HG03196 (cell line): ENCODE data around the gene PLPPR3.

Experiments
- ATAC-seq: cut with Tn5 transposase; IDR thresholded peaks from one replicate; pipeline ENCODE4 v1.9.1; 2021; ENCODE audit not compliant: unreplicated experiment

The PLPPR3 gene

DNA sequence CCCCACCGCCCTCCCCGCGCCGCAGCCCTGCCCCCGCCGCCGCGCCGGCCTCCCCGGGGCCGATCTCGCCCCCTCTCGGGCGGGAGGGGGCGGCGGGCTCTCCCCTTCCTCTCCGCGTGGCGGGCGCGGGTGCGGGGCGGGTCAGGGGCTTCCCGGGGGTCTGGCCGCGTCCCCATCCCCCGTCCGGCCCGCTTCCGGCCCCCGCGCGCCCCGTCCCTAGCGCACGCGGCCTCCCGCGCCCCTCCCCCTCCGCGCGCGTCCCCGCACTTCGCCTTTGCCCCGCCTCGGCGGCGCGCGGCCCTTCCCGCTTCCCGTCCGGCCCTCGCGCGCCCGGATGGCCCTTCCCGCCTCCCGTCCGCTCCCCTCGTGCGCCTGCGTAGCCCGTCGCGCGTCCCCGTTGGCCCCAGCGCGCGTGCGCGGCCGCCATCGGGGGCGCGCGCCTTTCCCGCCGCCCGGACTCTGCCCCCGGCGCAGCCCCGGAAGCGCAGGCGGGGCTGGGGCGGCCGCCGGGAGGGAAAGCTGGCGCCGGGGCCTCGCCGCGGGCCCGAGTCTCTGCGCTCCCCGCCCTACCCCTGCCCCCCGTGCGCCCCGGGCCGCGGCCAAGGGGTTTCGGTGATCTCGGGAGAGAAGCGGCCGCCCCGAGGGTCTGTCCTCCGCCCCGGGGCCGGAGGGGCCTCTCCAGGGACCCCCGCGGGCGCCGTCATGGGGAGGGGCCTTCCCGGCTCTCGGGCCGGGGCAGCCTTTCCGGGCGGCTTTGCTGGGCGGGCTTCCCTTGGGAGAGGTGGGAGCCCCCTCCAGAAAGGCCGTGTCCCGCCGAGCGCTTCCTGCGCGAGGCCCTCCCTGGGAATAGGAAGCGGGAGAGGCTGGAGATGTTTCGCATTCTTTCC is 24.0 kb downstream of the PLPPR3 start:
- peak; percentile 34 for ATAC-seq

DNA sequence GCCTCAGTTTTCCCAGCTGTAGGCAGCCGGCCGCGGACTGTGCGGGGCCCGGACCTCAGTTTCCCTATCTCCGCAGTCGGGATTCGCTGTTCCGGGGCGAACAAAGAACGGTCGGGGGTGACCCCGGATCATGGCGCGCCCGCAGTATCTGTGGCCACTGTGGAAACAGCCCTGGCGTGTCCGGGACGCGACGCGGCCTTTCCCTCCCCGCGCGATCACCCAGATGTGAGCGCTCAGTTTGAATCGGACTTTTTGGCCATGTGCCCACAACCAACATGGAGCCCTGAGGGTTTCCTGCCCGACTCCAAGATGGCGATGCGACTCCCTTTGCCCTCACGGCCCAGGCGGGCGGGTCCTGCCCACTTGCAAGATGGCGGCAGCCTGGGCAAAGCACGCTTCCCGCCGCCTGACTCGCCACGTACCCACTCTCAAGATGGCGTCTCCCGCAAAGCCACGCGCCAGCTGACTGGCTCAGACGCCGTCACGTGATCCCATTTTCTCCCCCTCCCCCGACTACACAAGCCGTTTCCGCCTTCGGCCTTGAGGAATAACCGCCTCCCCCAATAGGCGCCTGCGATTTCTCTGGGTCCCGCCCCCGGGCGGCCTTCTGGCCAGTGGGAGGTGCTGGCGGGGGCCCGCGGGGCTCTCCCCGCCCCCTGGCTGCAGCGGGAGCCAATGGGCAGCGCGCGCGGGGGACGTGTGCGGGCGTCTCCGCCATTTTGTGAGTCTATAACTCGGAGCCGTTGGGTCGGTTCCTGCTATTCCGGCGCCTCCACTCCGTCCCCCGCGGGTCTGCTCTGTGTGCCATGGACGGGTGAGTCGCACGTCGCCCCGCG is 24.8 kb downstream of the PLPPR3 start, which contains the start of gene PTBP1:
PTBP1 (plus strand) TSS at position 761 of the 836 bp plus-strand sequence; CDS start at position 807, 46 bp downstream.
- peak; percentile 74 for ATAC-seq

DNA sequence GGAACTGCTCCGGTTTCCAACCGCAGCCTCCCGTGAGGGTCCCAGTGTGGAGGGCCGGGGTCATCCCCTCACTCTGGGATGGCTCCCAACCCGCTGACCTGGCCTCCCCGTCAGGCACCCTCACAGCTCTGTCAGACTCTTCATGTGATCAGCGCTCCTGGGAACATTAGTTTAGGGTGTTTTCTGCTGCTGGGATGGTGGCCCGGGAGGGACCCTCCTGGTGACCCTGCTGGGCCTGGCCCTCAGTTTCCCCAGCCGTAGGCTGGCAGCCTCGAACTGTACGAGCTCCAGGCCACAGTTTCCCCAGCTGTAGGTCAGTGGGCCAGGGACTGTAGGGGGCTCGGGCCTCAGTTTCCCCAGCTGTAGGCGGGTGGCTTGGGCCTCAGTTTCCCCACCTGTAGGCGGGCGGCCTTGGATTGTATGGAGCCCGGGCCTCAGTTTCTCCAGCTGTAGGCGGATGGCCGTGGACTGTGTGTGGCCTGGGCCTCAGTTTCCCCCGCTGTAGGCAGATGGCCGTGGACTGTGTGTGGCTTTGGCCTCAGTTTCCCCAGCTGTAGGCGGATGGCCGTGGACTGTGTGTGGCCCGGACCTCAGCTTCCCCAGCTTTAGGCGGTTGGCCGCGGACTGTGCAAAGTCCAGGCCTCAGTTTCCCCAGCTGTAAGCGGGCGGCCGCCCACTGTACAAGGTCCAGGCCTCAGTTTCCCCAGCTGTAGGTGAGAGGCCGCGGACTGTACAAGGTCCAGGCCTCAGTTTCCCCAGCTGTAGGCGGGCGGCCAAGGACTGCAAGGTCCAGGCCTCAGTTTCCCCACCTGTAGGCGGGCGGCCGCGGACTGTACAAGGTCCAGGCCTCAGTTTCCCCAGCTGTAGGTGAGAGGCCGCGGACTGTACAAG is 25.8 kb downstream of the PLPPR3 start:
- ATAC-seq, result no peak

- no peak for ATAC-seq
These were observed 26.6 kb downstream of the PLPPR3 start for GRCh38 chr19:795073-795611.

DNA sequence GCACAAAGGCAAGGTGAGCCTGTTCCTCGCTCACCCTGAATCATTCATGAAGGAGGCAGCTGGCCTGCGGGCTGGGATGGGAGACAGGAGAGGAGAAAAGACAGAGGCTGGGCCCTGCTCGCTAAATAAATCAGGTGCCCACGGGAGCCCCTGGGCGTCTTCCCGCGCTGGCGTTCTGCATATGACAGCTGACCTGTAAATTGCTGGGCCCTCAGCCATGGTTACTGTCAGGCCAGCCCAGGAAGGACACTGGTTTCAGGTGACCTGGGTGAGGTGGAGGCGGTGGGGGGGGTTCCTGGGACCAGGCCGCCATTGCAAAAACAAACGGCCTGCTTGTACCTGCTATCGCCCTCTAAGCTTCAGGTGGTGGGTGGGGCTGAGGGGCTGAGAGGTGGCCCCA is 27.9 kb downstream of the PLPPR3 start:
- ATAC-seq, result no peak

DNA sequence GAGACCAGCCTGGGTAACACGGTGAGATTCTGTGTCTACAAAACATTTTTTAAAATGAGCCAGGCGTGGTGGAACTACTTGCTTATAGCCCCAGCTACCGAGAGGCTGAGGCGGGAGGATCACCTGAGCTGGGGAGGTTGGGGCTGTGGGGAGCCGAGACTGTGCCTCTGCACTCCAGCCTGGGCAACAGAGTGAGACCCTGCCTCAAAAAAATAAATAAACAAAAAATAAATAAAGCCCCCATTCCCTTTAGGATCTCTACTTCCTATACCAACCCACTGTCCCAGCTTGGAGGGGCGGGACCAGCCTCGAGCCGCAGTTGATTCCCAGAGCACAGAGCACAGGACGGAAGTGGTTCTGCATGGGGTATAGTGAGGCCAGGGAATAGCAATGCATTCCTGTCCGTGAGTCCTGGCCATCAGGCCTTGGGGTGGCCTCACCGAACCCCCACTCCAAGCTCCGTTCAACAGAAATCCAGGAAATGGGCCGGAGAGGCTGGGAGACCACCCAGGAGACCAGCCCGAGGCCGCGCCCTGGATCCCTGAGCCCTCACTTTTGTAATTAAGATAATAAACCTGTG is 29.4 kb downstream of the PLPPR3 start:
- no peak for ATAC-seq

- no peak for ATAC-seq
These were observed 30.0 kb downstream of the PLPPR3 start for GRCh38 chr19:791567-792305.

- ATAC-seq, result no peak
These were observed 30.7 kb downstream of the PLPPR3 start for GRCh38 chr19:791007-791566.

DNA sequence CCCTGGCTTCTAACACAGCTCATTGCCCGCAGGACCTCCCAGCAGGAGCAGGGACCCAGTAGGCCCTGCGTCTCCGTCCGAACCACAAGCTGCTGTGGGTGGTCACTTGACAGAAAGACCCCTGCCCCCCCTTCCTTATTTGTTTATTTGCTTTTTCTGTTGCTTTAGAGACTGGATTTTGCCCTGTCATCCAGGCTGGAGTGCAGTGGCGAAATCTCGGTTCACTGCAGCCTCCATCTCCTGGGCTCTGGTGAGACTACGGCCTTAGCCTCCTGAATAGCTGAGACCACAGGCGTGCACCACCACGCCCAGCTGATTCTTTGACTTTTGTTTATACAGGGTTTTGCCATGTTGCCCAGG is 32.1 kb downstream of the PLPPR3 start:
- ATAC-seq, result no peak

- ATAC-seq, result no peak
These were observed 32.6 kb downstream of the PLPPR3 start for GRCh38 chr19:788983-789700.

DNA sequence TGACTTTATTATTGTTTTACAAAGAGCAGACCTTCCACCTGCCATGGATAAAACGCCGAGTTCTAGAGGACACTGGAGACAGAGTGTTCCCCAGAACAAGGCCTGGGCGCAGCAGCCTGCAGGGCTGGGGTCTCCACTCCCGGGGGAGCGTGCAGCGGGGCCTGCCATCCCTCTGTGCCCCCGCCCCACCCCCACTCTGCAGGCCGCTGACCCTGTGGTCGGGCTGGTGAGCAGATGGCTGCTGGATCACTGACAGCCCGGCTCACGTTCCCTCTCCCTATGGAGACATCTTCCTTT is 33.1 kb downstream of the PLPPR3 start:
- no peak for ATAC-seq

DNA sequence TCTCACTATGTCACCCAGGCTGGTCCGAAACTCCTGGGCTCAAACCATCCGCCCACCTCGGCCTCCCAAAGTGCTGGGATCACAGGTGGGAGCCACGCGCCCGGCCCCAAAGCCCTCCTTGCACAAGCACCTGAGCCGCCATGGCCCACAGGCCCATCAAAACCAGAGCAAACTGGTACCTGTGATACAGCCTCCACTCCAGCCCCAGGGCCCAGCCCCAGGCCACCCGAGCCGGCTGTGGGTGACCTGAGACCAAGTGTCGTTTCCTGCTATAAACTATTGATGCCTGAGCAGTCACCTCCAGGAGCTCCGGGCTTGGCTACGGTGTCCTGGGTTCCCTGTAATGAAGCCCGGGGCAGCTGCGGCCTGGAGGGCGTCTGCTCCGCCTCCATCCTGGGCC is 34.2 kb downstream of the PLPPR3 start:
- ATAC-seq, result no peak

- ATAC-seq, result no peak
These were observed 37.2 kb downstream of the PLPPR3 start for GRCh38 chr19:784541-784940.

GRCh38 chr19:782878-783668 is 38.7 kb downstream of the PLPPR3 start:
- ATAC-seq, result no peak

- ATAC-seq, result no peak
These were observed 39.4 kb downstream of the PLPPR3 start for GRCh38 chr19:782185-782877.

DNA sequence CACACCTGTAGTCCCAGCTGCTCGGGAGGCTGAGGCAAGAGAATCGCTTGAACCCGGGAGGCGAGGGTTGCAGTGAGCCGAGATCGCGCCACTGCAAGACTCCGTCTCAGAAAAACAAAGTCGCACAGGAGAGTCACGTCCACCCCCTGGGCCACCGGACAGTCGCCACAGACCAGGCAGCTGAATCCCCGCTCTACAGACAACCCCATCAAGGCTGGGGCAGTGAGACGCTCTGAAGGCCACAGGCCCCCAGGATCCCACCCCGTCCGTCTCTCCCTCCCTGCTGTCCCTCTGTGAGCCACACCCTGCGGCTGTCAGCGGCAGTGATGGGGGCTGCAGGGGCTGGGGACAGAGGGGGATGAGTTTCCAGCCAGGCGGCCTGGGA is 40.0 kb downstream of the PLPPR3 start:
- ATAC-seq, result no peak

DNA sequence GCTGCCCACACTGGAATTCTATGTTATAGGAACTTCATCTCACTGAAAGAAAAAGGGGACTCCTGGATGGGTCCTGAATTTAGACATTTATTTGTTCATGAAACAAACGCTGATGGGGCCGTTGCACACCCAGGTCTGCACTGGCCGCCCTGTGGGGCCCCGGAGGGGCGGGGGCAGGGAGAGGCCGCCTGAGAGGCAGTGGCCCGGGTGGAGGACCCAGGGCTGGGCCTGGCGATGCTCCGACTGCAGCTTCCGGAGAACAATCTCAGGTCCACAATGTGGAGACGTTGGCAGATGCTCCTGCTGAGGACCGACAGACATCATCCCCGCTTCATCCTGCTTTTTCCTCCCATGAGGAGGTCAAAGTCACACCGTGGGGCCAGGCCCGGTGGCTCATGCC is 40.8 kb downstream of the PLPPR3 start:
- no peak for ATAC-seq
